ENCODE results near the gene PNPLA7. TPM values are rescaled to one million over a fixed set of nuclear protein-coding genes. Genes with fewer than 3 reads are reported as not detected.
"Not testable (repeated sequence)": the region's sequence is repeated elsewhere in the genome, so short reads cannot be mapped to it uniquely, and the experiment has no call there.

PNPLA7 gene
- polyA plus RNA-seq, 1 of the 3 experiments (the other 2 are of a cell fraction): 0.99 TPM

GRCh38 chr9:137569609-137570203 lies 19.5 kb upstream of the PNPLA7 start:
- WGBS (ENCODE audit: low lambda C conversion rate): 96% methylated on average over 5 of the region's 5 CpGs
- no peak overlapping the region for H3K4me3 ChIP-seq (ENCODE audit: low read depth in 2 of 2, low read length in 1 of 2)
- no peaks in the 10 kb centered on the region for H3K9me3 ChIP-seq
- H3K4me2 ChIP-seq: no peak overlapping the region
- no peaks in the 10 kb centered on the region for H4K20me1 ChIP-seq (ENCODE audit: insufficient read depth)
- no peaks in the 10 kb centered on the region for H3K4me1 ChIP-seq (ENCODE audit: control insufficient read depth in 1 of 2, insufficient read depth in 2 of 2, low read depth in 1 of 2, low read length in 1 of 2)
- no peak for DNase-seq
- H3K79me2 ChIP-seq (ENCODE audit: insufficient read depth): peaks cover 22% of the 10 kb centered on the region
- H3K9ac ChIP-seq: no peak overlapping the region
- peaks cover 16 to 27% of the 10 kb centered on the region in 2 experiments for H3K36me3 ChIP-seq (replicated peaks in 1 of 2; ENCODE audit: control insufficient read depth in 1 of 2, insufficient read depth in 2 of 2, low read length in 1 of 2)
- H3K27me3 ChIP-seq (ENCODE audit: insufficient read depth): no peaks in the 10 kb centered on the region
- no peaks in the 10 kb centered on the region for H3F3A ChIP-seq (replicated peaks; ENCODE audit: insufficient read depth)
- no peak for TF ChIP-seq TCF12 (IDR thresholded peaks at IDR 0.05)
- no peak for TF ChIP-seq SMC3 (IDR thresholded peaks at IDR 0.05; ENCODE audit: low read depth, low read length)
- TF ChIP-seq GATA2 (CRISPR knock-in tag; IDR thresholded peaks at IDR 0.05): no peak
- no peak for TF ChIP-seq SIN3A (IDR thresholded peaks at IDR 0.05; ENCODE audit: borderline replicate concordance, low read depth, low read length)
- TF ChIP-seq EP300 (IDR thresholded peaks at IDR 0.05; ENCODE audit: borderline replicate concordance in 1 of 2, low read depth in 1 of 2, low read length in 1 of 2): no peak
- TF ChIP-seq REST (IDR thresholded peaks at IDR 0.05; ENCODE audit: low read depth, low read length): no peak
- TF ChIP-seq MEF2A (IDR thresholded peaks at IDR 0.05; ENCODE audit: borderline replicate concordance, low read depth): no peak
- no peak for TF ChIP-seq YY1 (IDR thresholded peaks at IDR 0.05; ENCODE audit: low read depth)
- no peak for TF ChIP-seq RFX5 (IDR thresholded peaks at IDR 0.05; ENCODE audit: low read length)
- TF ChIP-seq RCOR1 (IDR thresholded peaks at IDR 0.05; ENCODE audit: low read length): no peak
- no peak for TF ChIP-seq ELF1 (IDR thresholded peaks at IDR 0.05)
- no peak for TF ChIP-seq TAF1 (IDR thresholded peaks at IDR 0.05; ENCODE audit: borderline replicate concordance, low read depth, low read length)
- no peak for TF ChIP-seq FOSL2 (IDR thresholded peaks at IDR 0.05; ENCODE audit: borderline replicate concordance, low read depth)
- no peak for TF ChIP-seq GABPA (IDR thresholded peaks at IDR 0.05; ENCODE audit: low read depth)
- no peak for TF ChIP-seq CHD2 (IDR thresholded peaks at IDR 0.05; ENCODE audit: low read length, partially characterized antibody)
- TF ChIP-seq RAD21 (IDR thresholded peaks at IDR 0.05; ENCODE audit: low read length): no peak
- TF ChIP-seq POLR2AphosphoS5 (IDR thresholded peaks at IDR 0.05; ENCODE audit: low read depth, low read length): no peak
- no peak for TF ChIP-seq MAX (IDR thresholded peaks at IDR 0.05; ENCODE audit: low read depth)
- ChIA-PET POLR2A (no interaction called here), CTCF (interaction anchor here (1.0 kb wide), 1 partner anchor 9 kb away, joined by 4 read pairs; the partner anchor contains the start of gene DPH7)
- no peak overlapping the region for H2AFZ ChIP-seq (ENCODE audit: low read depth)
- H3K27ac ChIP-seq (ENCODE audit: low read depth in 2 of 2, low read length in 1 of 2): no peak overlapping the region
- no peaks in the 10 kb centered on the region for H3K9me2 ChIP-seq

GRCh38 chr9:137568445-137568844 lies 18.2 kb upstream of the PNPLA7 start:
- H3K9me2 ChIP-seq; POLR2A ChIA-PET; H4K20me1 ChIP-seq (ENCODE audit: insufficient read depth); H3K4me2 ChIP-seq; DNase-seq; H3K27me3 ChIP-seq (ENCODE audit: insufficient read depth); CTCF ChIA-PET; H3K4me1 ChIP-seq (ENCODE audit: control insufficient read depth in 1 of 2, insufficient read depth in 2 of 2, low read depth in 1 of 2, low read length in 1 of 2); H3K9ac ChIP-seq; H3K9me3 ChIP-seq; H3K27ac ChIP-seq (ENCODE audit: low read depth in 2 of 2, low read length in 1 of 2); H3F3A ChIP-seq (replicated peaks; ENCODE audit: insufficient read depth); H2AFZ ChIP-seq (ENCODE audit: low read depth); H3K4me3 ChIP-seq (ENCODE audit: low read depth in 2 of 2, low read length in 1 of 2): not testable (repeated sequence)
- 77% methylated on average over 5 of the region's 5 CpGs for WGBS (ENCODE audit: low lambda C conversion rate)
- Histone ChIP-seq H3K79me2 (ENCODE audit: insufficient read depth) (peaks cover 11% of the 10 kb centered on the region), H3K36me3 (replicated peaks in 1 of 2; ENCODE audit: control insufficient read depth in 1 of 2, insufficient read depth in 2 of 2, low read length in 1 of 2) (peaks cover 16 to 32% of the 10 kb centered on the region in 2 experiments)

All from SK-N-SH (cell line).